ENCODE results near the gene CPED1.

Gene CPED1

GRCh38 chr7:121197455-121197854 is 208.9 kb downstream of the CPED1 start:
- TF ChIP-seq, protein P1, sequence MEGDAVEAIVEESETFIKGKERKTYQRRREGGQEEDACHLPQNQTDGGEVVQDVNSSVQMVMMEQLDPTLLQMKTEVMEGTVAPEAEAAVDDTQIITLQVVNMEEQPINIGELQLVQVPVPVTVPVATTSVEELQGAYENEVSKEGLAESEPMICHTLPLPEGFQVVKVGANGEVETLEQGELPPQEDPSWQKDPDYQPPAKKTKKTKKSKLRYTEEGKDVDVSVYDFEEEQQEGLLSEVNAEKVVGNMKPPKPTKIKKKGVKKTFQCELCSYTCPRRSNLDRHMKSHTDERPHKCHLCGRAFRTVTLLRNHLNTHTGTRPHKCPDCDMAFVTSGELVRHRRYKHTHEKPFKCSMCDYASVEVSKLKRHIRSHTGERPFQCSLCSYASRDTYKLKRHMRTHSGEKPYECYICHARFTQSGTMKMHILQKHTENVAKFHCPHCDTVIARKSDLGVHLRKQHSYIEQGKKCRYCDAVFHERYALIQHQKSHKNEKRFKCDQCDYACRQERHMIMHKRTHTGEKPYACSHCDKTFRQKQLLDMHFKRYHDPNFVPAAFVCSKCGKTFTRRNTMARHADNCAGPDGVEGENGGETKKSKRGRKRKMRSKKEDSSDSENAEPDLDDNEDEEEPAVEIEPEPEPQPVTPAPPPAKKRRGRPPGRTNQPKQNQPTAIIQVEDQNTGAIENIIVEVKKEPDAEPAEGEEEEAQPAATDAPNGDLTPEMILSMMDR (IDR thresholded peaks at IDR 0.05; ENCODE audit: low read depth, low read length), result no peak
- DNase-seq (ENCODE audit: extremely low read depth, low read depth), result no peak

- DNase-seq (ENCODE audit: extremely low read depth, low read depth), result no peak
- TF ChIP-seq, protein P1 (IDR thresholded peaks at IDR 0.05; ENCODE audit: low read depth, low read length), result no peak
Measured at GRCh38 chr7:121198502-121198901, 210.0 kb downstream of the CPED1 start.

GRCh38 chr7:121202125-121202524 is 213.6 kb downstream of the CPED1 start:
- no peak for DNase-seq (ENCODE audit: extremely low read depth, low read depth)
- TF ChIP-seq, protein P1 (IDR thresholded peaks at IDR 0.05; ENCODE audit: low read depth, low read length), result no peak

- TF ChIP-seq, protein P1 (IDR thresholded peaks at IDR 0.05; ENCODE audit: low read depth, low read length), result no peak
- no peak for DNase-seq (ENCODE audit: extremely low read depth, low read depth)
Measured at GRCh38 chr7:121202834-121203233, 214.3 kb downstream of the CPED1 start.

DNA sequence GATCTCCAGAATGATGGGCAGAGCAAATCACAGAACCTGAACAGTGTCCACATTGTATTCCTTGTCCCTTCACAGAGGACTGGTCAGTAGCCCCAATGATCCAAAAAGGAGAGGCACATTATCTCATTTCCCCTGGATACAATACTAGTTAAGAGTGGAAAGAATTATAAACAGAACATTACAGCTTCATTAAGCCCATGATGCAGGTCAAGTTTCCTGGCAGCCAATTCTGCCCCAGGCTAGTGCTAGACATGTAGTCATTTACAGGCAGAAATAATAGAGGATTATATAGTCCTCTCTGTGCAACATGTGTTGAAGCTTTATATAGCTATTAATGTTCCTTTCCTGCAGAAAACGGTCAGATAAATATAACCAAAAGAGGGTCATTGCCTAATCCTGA is 216.0 kb downstream of the CPED1 start:
- TF ChIP-seq, protein P1 (IDR thresholded peaks at IDR 0.05; ENCODE audit: low read depth, low read length), result no peak
- DNase-seq (ENCODE audit: extremely low read depth, low read depth), result peak; percentile 59

GRCh38 chr7:121205777-121206176 is 217.3 kb downstream of the CPED1 start:
- DNase-seq (ENCODE audit: extremely low read depth, low read depth), result no peak
- TF ChIP-seq, protein P1 (IDR thresholded peaks at IDR 0.05; ENCODE audit: low read depth, low read length), result no peak

DNA sequence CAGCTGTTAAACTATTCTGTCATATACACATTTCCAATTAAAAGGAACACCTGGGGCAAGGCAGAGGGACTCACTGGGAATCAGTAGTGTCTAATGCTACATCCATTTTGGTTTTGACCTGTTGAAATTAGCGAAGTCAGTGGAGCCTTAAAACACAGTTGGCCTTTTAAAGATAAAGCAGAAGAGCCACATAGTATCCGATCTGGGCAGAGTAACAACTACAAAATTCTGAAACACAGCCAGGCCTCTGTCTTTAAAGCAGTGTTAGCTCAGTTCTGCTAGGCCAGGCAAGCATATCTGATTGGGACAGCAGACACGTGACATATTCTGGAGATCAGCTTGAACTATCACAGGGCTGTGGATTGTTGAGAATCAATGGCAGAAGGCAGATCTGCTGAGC is 222.7 kb downstream of the CPED1 start:
- DNase-seq (ENCODE audit: extremely low read depth, low read depth), result no peak
- TF ChIP-seq, protein P1 (IDR thresholded peaks at IDR 0.05; ENCODE audit: low read depth, low read length), result no peak

Measured in AG09319 (cell line).